Esophagus squamous epithelium (tissue), 4 donors: ENCODE results near the gene HIGD2A.
A peak's percentile ranks its signal among the peaks of the same experiment; 100 is the strongest.

Experiments
- CTCF ChIP-seq, 6 experiments: fragments of 450-650 bp in 4 of 6; fragments of 200-600 bp in 2 of 6; sonication (generic) in 2 of 6; IDR thresholded peaks; one replicate each; pipeline ENCODE4 v1.5.1; 2016 to 2019; ENCODE audit warnings: antibody characterized with exemption in 6 of 6, mild to moderate bottlenecking in 4 of 6, moderate library complexity in 4 of 6
- POLR2A ChIP-seq, 4 donors: fragments of 450-650 bp; IDR thresholded peaks; one replicate each; pipeline ENCODE4 v1.6.1; 2017; ENCODE audit warnings: antibody characterized with exemption in 4 of 4, mild to moderate bottlenecking in 4 of 4, moderate library complexity in 3 of 4

DNA sequence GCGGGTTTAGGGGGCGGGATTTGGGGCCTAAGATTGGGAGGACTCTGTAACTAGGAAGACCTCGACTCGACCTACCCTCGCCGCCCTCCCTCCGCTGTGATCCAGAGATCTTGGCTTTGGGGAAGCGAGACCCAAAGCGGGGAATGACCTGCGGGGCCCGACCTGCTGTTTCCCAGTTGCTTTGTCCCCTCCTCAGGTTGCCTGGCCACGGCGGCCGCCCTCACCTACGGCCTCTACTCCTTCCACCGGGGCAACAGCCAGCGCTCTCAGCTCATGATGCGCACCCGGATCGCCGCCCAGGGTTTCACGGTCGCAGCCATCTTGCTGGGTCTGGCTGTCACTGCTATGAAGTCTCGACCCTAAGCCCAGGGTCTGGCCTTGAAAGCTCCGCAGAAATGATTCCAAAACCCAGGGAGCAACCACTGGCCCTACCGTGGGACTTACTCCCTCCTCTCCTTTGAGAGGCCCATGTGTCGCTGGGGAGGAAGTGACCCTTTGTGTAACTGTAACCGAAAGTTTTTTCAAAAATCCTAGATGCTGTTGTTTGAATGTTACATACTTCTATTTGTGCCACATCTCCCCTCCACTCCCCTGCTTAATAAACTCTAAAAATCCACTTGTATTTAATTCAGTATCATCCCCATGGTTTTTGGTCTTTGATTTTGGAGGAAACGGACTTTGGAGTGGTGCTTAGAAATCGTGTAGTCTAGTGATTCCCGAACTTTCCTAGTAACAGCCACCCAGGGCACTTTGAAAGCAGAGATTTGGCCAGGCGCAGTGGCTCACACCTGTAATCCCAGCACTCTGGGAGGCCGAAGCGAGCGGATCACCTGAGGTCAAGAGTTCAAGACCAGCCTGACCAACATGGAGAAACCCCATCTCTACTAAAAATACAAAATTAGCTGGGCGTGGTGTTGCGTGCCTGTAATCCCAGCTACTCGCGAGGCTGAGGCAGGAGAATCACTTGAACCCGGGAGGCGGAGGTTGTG is 878 bp downstream of the HIGD2A start:
- peak in 2 of 4 donors; percentile 78 to 87 for TF ChIP-seq POLR2A (IDR thresholded peaks at IDR 0.05)
- TF ChIP-seq CTCF (IDR thresholded peaks at IDR 0.05): no peak
